SK-N-SH (cell line): ENCODE results near the gene RAMP3.

ENCODE experiments used
- CTCF ChIP-seq: fragments of 200-600 bp; sonication (generic); IDR thresholded peaks from 2 replicates; pipeline ENCODE4 v1.6.1; 2017; ENCODE audit warnings: antibody characterized with exemption, mild to moderate bottlenecking, moderate library complexity
- EZH2phosphoT487 ChIP-seq: fragments of 200-600 bp; sonication (generic); IDR thresholded peaks from 2 replicates; pipeline ENCODE4 v1.6.1; 2017; ENCODE audit warnings: low read depth, mixed run types, mild to moderate bottlenecking, antibody characterized with exemption, moderate library complexity, borderline replicate concordance
- FOXJ3 ChIP-seq: sonication (generic); formaldehyde crosslinking; IDR thresholded peaks from 2 replicates; pipeline ENCODE4 v1.5.1; 2020; ENCODE audit warnings: mild to moderate bottlenecking, missing genetic modification reagents
- FOXM1 ChIP-seq: IDR thresholded peaks from 2 replicates; pipeline ENCODE4 v1.4.0; 2012; ENCODE audit warnings: low read depth, mild to moderate bottlenecking
- GATA2 ChIP-seq: sonication (generic); formaldehyde crosslinking; IDR thresholded peaks from 2 replicates; pipeline ENCODE4 v1.5.0; 2020; ENCODE audit warnings: mild to moderate bottlenecking, missing genetic modification reagents
- MEF2A ChIP-seq: IDR thresholded peaks from 2 replicates; pipeline ENCODE4 v1.4.0; 2012; ENCODE audit warnings: low read depth, borderline replicate concordance
- POLR2AphosphoS5 ChIP-seq: IDR thresholded peaks from 2 replicates; pipeline ENCODE4 v1.6.1; 2012; ENCODE audit warnings: low read depth, low read length
- RAD21 ChIP-seq: IDR thresholded peaks from 2 replicates; pipeline ENCODE4 v1.6.1; 2012; ENCODE audit warnings: mild to moderate bottlenecking, low read length
- RCOR1 ChIP-seq: fragments of 150-350 bp; IDR thresholded peaks from 2 replicates; pipeline ENCODE4 v1.6.1; 2017; ENCODE audit warnings: antibody characterized with exemption, low read length
- RFX5 ChIP-seq: IDR thresholded peaks from 2 replicates; pipeline ENCODE4 v1.6.1; 2012; ENCODE audit warnings: mild to moderate bottlenecking, improper control_type of control experiment, low read length
- USF2 ChIP-seq: fragments of 150-350 bp; IDR thresholded peaks from 2 replicates; pipeline ENCODE4 v1.6.1; 2017; ENCODE audit warnings: antibody characterized with exemption, low read length, low read depth, borderline replicate concordance

- TF ChIP-seq USF2 (no peak), CTCF (no peak), RAD21 (no peak), POLR2AphosphoS5 (no peak), FOXJ3 (CRISPR knock-in tag) (0 out of 2 replicates have a peak, but pooled peaks have one; percentile 22), RFX5 (no peak), EZH2phosphoT487 (no peak), GATA2 (no peak), MEF2A (no peak), FOXM1 (no peak), RCOR1 (no peak)
Measured at GRCh38 chr7:45161138-45161537, 3.5 kb downstream of the RAMP3 start.
